NCI-H226 (cell line): ENCODE measurements around the gene KLHL34.
A peak's percentile ranks its signal among the peaks of the same experiment; 100 is the strongest.

Experiments
- DNase-seq: peaks from one replicate; pipeline ENCODE4 v3.0.0-alpha.2; 2015

Gene KLHL34, protein sequence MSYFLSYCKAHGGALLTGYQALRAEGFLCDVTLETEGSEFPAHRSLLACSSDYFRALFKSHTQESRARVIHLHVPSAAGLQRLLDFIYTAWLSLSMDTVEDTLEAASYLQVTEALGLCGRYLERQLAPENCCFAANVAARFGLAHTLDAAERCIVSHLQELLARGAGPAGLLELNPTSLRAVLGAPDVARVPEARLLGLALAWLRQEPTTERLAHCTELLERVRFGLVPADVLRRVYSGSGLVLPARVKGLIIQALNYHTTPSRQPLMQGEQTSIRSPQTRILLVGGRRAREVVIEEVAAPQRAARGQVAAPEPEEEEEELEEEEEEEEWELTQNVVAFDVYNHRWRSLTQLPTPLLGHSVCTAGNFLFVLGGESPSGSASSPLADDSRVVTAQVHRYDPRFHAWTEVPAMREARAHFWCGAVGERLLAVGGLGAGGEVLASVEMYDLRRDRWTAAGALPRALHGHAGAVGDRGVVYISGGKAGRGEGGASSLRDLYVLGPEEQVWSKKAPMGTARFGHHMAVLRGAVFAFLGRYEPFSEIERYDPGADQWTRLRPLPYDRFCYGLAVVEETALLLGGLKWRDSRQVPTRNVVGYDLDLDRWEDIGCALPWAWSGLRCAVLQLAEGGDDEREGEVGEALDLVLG

DNA sequence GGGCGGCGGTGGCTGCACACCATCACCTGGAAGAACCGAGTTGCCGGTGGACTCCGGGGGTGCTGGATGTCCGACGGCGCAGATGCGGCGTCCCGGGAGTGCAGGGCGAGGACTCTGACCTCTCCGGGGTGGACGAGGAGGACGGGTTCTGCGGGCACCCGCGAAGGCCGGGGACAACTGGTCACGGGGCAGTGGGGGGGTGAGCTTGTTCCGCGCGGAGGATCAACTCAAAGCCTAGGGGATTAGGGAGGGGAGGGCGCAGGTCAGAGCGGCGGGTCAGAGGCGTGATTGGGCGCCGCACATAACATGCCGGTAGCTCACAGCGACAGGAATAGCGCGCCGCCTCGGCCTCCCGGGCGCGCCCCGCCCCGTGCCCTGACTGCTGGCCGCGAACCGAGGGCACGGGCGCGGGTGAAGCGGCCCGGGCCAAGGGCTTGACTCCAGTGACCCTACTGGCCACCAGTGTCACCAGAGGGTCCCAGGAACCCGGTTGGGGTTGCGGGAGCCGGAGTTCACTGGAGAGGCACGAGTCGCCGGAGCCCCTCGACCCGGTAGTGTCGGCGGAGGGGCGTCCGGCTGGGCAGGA lies at the start of gene KLHL34:
Gene KLHL34 (minus strand): TSS at position 179 of the 586 bp plus-strand sequence. CDS start 542 bp downstream, outside the sequence.
- no peak for DNase-seq

DNA sequence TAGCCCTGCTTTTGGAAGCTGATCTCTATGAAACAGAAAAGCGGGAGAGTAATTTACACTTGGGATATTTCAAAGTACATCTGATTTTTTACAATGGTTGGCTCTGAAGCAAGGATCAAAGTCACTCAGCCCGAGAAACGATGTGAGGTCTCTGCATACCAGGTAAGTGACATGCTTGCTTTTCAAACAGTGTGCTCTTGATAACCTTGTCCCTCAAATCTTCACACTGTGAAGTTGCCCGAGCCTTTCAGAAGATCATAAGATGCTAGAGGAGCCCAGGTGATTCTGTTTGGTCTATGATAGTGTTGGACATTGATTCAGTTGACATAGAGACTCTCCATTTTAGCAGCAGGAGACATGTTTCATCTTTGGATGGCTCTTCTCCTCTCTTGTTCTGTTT lies 47.1 kb upstream of the KLHL34 start:
- no peak for DNase-seq

DNA sequence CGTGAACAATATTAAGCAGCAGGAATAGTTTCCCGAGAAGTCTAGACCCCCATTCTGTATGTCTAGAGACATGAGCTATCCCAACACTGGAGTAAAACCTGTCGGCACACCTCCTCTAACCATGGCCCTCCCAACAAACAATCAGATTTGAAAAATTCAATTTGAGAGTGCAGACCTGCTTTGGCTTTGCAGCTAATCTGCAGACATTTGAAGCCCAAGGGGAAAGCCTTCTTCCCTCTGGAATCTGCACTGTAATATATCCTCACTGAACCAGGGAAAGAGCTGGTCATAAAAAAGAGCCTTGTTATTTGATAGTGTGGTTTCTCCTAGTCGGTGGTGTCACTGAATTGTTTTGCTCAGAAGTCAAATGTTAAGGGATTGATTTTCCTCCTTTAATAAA lies 44.6 kb upstream of the KLHL34 start:
- DNase-seq = no peak

DNA sequence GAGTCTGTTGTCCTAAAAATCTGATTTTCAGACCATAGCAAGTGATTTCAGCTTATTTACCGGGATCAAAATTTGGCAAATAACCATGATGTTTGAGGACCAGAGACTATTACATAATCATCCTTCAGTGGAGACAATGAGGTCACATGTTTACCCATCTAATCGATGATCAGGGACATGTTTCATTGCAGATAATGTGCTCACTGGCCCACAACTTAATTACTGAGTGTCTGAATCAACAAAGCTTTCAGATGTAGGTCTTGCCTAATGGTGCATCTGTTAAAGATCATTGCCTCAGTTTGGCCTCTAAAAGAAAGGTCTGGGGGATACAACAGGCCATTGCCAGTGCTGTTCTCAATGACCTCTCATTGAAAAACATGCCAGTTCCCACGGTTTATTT lies 42.8 kb upstream of the KLHL34 start:
- DNase-seq = no peak

DNA sequence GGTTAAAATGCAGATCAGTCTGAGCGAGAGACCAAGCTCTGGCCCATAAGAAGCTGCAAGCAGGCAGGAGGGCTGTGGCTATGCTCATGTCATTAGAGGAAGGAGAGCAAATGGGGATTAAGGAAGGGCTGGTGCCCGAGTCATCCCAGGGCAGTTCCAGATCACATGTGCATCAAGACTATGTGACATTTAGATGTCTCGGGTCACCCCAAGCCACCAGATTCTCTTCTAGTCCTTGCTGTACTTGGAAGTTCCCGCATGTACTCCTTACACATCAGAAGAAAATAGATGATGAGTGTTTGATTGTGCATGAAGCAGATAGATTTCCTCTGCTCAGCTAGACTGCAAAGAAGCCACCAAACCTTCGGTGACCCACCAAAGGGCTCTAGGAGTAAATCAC lies 42.1 kb upstream of the KLHL34 start:
- no peak for DNase-seq

DNA sequence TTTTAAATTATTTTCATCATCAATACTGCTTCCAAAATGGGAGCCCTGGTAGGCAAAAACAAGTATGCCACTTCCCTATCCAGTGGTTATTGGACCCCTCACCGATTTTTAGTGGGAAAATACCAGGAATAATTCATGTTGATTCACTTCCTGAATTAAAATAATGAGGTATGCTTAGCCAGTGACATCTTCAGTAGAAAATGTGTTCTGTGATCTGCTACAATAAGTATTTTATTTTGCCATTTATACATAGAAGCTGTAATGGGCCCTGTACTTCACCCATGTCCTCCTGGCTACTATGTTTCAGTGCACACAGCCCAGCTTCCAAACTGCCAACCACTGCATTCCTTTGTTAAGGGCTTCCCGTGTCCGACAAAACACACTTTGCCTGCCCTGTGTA lies 41.0 kb upstream of the KLHL34 start:
- no peak for DNase-seq

DNA sequence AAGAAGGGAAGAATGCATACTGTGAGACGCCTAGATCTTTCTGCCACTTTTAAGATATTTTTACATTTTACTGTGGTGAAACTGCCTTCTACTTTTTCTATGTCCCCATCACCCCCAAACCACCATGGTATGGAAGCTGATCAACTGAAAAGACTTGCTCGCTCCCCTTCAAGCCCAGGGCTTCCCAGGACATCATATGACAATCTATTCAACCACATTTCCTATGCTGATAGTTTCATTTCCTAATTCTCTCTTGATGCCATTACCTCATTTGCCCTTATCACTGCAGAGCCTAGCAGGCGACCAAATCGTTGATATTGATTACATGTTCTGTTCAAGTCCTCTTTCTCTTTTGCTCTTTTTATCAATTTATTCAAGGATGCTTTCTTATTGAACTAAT lies 40.1 kb upstream of the KLHL34 start:
- no peak for DNase-seq

DNA sequence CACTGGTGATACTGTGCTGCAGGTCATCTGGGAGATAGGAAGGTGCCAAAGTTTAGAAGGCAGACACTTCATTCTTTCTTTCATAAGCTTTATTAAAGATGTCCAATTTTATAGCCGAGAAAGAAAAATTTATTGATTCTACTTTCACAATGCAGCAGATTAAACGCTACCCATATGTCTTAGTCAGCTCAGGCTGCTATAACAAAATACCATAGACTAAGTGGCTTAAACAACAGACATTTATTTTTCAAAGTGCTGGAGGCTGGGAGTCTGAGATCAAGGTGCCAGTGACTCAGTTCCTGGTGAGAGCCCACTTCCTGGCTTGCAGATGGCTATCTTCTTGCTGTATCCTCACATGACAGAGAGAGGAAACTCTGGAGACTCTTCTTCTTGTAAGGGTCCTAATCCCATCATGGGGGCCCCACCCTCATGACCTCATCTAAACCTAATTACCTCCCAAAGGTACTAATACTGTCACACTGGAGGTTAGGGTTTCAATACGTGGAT lies 33.4 kb upstream of the KLHL34 start:
- no peak for DNase-seq

DNA sequence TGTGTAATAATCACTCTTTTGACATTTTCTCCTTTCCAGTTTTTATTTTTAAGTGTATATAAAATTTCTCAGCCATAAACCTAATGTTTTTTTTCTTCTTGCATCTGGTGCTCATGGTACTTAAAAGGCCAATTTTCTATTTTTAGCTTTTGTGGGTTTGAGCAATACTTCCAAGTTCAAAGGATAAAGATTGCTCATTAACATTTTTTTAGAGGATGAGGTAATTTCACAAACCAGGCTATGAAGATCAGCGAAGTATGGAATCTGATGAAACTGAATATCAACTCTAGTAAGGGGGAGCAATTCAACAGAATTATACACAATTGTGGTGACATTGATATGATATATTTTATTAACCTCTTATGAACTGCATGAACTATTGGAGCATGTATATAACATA lies 25.8 kb upstream of the KLHL34 start:
- no peak for DNase-seq

DNA sequence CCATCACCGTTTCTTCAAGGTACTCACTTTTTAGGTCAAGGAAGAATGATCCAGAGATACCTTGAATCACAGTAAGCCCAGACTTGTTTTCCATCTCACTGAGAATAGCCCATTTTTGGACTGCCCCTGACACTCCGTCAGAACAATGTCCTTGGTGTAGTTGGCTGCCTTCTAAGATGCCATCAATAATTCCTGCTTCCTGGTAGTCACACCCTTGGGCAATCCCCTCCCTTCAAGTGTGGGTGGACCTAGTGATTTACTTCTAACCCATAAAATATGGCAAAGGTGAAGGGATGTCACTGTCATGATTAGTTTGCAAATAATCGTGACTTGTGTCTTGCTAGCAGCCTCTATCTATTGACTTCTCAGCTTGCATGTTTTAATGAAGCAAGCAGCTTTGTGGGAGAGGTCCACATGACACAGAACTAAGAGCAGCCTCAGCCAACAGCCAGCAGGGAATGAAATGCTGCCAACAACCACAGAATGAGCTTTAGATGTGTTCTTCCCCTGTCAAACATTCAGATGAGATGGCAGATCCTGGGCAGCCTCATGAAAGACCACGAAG lies 20.0 kb upstream of the KLHL34 start:
- DNase-seq = no peak

DNA sequence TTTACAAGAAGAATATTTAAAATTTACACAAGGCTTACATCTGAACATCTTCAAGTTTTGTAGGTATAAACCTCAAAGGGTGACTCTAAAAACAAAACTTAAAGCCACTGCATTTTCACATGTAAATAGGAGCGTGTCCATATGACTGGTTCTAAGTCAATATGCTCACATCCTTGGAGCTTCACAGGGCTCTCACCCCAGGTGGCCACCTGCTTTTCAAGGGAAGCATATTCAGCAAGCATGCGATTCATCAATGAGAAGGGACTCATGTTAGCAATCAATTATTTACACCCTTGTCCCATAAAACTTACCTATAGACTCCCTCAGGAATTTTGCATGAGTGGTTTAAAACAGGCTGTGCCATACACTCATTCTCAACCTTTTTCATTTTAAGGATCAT lies 17.8 kb upstream of the KLHL34 start:
- DNase-seq = no peak

DNA sequence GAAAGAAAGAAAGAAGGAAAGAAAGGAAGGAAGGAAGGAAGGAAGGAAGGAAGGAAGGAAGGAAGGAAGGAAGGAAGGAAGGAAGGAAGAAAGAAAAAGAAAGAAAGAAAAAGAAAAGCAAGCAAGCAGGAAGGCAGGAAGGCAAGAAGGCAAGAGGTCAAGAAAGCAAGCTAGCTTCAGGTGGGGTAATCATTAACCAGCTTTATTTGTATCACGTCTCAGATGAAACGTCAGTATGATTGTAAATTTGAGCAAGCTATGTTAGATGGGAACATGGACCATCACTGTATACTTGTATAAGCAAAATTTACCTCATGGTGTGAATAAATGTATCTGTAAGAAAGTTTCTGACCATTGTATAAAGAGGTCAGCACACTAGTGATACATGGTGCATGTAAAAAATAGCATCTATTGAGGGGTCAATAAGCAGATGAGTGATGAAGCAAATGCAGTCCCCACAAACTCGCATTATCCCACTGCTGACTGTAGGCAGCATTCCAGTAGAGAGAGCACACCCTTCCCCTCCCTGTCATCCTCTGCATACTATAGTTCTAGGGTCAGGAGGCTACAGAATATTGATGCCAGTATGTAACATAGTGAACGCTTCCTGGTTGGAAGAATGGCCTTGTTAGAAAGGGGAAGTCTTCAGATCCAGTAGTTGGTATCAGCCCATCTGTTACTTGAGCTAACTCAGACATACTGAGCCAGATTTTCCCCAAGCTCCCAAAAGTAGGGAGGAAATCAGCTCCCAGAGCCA lies 16.5 kb upstream of the KLHL34 start:
- no peak for DNase-seq

DNA sequence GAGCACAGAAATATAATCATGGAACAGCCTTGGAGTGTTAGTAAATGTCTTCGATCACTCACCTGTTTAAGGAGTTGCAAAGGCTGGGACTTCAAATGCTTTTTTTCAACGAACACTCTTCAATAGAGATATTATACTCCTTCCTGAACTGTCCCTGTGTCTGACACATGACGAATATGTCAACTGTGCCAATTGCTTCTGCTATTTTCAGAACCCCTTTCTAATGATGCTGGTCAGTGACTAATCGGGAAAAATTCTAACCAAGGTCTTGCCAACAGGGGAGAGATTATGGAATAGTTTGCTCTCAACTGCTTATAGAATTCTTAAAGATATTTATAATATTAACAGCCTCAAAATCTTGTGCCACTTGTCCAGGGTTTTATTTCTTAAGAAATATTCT lies 8.5 kb upstream of the KLHL34 start:
- peak; percentile 3 for DNase-seq

DNA sequence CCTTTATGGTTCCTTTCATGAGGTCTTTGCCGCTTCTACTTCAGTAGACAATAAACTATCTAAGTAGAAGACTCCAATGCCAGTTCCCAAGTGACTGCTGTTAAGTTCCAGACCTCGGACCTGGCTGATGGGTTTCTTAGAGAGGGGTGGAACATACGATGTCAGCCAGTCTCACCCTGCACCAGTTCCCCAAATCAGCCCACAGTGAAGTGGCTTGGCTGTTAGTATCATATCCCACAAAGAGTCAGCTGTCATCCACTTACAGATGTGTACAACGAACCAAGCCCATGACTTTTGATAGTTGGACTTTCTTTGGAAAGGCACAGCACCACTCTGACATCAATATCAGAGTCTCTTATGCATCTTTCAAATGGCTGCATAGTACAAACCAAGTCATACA lies 8.1 kb upstream of the KLHL34 start:
- DNase-seq = no peak

DNA sequence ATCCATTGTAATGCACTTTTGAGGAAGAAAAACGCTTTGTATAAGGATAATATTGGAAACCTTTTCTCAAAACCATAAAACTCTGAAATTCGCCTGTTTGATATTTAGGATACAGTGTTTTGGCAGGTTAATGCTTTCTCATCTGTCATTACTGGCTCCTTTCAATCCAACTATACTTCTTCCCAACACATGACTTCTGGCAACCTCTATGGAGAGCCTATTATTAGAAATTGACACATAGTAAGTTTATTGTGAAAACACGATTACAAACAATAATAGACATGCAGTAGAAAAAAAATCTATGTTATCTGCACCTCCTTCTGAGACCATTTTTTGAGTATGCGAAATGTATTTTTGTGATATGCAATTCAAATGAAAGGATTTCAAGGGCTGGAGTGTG lies 4.6 kb upstream of the KLHL34 start:
- DNase-seq = no peak

DNA sequence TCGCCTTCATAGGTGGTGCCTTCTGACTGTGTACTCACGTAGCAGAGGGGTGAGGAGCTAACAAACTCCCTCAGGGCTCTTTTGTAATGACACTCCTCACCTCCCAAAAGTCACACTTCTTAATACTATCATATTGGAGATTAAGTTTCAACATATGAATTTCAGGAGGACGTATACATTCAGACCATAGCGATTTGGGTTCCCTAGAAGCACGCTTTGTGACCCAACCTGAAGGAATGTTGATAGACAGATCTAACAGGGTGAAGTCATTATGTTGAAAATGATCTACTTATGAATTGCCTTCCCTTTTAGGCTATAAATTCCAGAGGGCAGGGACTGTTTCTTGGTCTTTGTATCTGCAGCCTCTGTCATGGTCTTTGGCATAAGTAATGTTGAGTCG lies 3.2 kb upstream of the KLHL34 start:
- no peak for DNase-seq

DNA sequence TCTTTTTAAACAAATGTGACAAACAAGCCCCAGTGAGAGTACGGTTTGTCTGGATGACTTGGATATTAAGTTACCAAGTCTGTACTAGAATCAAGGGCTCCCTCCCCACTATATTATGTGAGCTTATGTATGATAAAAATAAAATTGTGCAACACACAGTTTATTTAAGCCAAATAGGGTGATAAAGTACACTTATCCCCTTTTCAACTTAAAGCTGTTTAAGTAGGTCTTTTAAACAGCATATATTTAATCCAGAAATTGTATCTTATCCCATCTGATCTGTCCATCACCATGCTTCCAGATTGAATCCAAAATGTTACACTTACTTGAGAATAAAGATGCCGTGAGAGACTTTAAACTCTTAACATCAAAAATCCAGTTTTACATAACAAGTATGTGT lies 2.0 kb upstream of the KLHL34 start:
- no peak for DNase-seq

DNA sequence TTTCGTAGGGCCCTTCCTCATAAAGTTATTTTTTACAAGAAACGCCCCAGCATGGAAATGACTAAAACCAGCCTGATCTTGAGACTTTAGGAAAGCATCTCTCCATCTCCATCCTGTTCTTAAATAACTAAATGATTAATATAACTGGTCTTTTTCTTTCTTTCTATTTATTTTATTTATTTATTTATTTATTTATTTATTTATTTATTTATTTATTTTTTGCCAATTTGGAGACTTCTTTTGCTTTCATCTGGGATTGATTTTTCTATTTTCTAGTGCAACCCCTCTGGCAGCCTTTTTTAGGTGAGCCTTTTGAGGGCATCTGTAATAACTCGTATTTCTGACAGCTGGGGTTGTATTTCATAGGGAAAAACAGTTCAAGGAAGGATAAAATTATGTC lies 1.2 kb upstream of the KLHL34 start:
- DNase-seq = no peak

DNA sequence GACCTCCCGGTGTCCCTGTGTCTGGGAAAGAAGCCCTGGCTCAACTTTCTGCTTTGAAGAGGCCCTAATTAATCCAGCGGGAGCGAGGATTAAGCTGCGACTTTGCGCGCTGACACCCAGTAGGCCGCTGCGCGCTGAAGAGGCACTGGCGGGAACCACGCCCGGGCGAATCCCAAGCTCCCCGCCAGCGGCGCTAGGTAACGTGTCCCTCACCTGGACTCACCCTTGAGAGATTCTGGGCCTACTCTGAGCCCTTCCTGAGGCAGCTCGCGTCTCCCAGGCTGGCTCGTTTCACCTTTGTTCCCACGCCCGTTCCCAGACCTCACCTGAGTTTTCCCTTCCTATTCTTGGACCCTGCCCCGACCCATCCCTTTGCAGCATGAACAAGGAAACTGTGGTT lies 616 bp upstream of the KLHL34 start:
- DNase-seq = no peak

DNA sequence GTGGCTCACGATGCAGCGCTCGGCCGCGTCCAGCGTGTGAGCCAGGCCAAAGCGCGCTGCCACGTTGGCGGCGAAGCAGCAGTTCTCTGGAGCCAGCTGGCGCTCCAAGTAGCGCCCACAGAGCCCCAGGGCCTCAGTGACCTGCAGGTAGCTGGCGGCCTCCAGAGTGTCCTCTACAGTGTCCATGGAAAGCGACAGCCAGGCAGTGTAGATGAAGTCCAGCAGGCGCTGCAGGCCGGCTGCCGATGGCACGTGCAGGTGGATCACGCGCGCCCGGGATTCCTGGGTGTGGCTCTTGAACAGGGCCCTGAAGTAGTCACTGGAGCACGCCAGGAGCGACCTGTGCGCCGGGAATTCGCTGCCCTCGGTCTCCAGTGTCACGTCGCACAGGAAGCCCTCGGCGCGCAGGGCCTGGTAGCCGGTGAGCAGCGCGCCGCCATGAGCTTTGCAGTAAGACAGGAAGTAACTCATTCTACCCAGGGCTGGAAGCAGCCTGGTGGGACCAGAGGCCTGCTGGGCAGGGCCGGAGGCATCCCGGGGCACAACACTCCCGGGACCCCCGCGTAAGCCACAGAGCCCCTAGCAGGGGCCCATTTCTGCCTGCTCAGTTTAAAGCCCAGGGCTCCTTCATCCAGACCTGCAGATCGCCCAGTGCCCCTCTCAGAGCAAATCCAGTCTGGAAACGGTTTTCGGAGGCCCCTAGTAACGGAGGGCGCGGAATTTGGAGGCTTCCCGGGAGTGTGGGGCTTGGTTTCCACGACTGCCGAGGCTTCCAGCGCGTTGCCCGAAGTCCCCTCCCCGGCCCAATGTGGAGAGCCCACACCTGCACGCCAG lies 595 bp downstream of the KLHL34 start:
- no peak for DNase-seq

DNA sequence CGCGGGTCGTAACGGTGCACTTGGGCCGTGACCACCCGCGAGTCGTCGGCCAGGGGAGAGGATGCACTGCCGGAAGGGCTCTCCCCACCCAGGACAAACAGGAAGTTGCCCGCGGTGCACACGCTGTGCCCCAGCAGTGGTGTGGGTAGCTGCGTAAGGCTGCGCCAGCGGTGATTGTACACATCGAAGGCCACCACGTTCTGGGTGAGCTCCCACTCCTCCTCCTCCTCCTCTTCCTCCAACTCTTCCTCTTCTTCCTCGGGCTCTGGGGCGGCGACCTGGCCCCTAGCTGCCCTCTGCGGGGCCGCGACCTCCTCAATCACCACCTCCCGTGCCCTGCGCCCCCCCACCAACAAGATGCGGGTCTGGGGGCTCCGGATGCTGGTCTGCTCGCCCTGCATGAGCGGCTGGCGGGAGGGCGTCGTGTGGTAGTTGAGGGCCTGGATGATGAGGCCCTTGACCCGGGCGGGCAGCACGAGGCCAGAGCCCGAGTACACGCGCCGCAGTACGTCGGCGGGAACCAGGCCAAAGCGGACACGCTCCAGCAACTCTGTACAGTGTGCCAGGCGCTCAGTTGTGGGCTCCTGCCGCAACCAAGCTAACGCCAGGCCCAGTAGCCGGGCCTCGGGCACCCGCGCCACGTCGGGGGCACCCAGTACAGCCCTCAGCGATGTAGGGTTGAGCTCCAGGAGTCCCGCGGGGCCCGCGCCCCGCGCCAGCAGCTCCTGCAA lies 1.4 kb downstream of the KLHL34 start:
- no peak for DNase-seq
